ENCODE measurements around the gene IGFLR1. TPM values are rescaled to one million over a fixed set of nuclear protein-coding genes. Genes with fewer than 3 reads are reported as not detected.
A peak's percentile ranks its signal among the peaks of the same experiment; 100 is the strongest.

The IGFLR1 gene
- total and polyA plus RNA-seq, 9 of the 15 experiments (the other 6 are each of a cell fraction or from before 2014, with no cell fraction given), result 1.0 to 14.3 (median 4.6) TPM

DNA sequence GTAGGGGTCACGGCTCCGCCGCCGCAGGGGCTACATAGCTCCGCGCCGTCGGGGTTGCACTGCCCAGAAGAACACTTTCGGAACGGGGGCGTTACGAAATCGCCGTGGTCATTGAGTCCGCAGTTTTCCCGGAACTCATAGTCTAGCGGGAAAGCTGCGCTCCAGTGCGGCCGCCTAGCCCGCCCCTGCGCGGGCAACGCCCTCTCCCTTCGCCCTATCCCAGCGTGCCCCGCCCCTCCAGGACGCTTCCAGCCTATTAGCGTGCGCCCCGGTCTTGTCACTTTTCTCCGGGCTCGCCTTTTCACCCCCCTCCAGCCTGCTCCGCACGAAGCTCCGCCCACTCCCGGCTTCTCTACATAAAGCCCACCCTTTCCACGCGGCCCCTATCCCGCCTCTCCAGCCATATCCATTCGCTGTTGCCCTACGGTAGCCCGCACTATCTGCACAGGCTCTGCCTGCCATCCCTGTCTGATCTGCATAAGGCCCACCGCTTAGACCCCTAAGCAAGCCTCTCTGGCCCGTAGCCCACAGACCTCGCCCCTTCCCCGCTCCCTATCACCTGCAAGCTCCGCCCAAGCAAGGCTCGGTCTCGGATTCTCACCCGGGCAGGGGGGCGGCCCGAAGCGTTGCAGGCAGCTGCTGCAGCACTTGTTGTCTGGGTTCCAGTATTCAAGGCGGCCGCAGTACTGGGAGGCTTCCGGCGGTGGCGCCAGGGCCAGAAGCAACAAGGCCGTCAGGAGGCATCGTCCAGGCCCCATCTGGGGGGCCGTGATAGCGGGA lies 1.6 kb downstream of the IGFLR1 start:
- Histone ChIP-seq H3K9me3 (replicated peaks; ENCODE audit: control insufficient read depth, insufficient read depth, low read depth, low read length) (no peaks in the 10 kb centered on the region), H3K4me3 (peak overlapping the region; percentile 65), H3K36me3 (ENCODE audit: control insufficient read depth, insufficient read depth, low read length) (peaks cover 55% of the 10 kb centered on the region; the same call in 2 of the 3 replicates), H3K9me1 (ENCODE audit: control insufficient read depth, insufficient read depth, low read length) (no peaks in the 10 kb centered on the region), H3K27ac (ENCODE audit: extremely low read depth, low read depth, low read length) (peak overlapping the region; percentile 85), H3K4me1 (replicated peaks in 1 of 2; ENCODE audit: control insufficient read depth in 2 of 2, insufficient read depth in 2 of 2, low read length in 2 of 2) (peaks cover 24 to 53% of the 10 kb centered on the region in 2 experiments; a peak in 4 of 5 replicates), H3K4me2 (ENCODE audit: insufficient read depth, low read length) (peak overlapping the region; percentile 94), H3K27me3 (ENCODE audit: control insufficient read depth in 2 of 2, insufficient read depth in 2 of 2, low read length in 2 of 2) (no peaks in the 10 kb centered on the region), H2AFZ (ENCODE audit: low read depth, low read length) (peak overlapping the region; percentile 98), H4K20me1 (replicated peaks; ENCODE audit: control insufficient read depth, insufficient read depth, low read length) (no peaks in the 10 kb centered on the region), H3K9ac (ENCODE audit: insufficient read depth in 1 of 2, low read depth in 2 of 2, low read length in 2 of 2) (peak overlapping the region; percentile 63 to 92), H3K79me2 (ENCODE audit: control insufficient read depth, insufficient read depth, low read length) (peaks cover under 1% of the 10 kb centered on the region; the same call in 2 of the 3 replicates)
- peak; percentile 92 for FAIRE-seq
- no TSS peak for BruUV-seq (replicated peaks)
- under 1% methylated on average over 60 of the region's 63 CpGs for WGBS (ENCODE audit: insufficient coverage, low coverage, missing lambda C conversion rate)
- intact Hi-C loops (cut with micrococcal nuclease) (loop anchor here (10.0 kb wide), 1 partner anchor 96 kb away; the partner anchor contains the start of genes COX6B1 and ETV2), in situ Hi-C loops (cut with MboI) (no loop called here)
- ChIA-PET POLR2A (interaction anchor here (0.6 to 2.7 kb wide), 16 partner anchors 9 to 343 kb away, joined by 3 to 19 read pairs (median 3); partner anchors contain the start of genes PROSER3 and ZBTB32), CTCF (ENCODE audit: low intra/inter-chr PET ratio) (interaction anchor here (1.2 kb wide), 1 partner anchor 47 kb away, joined by 7 read pairs; no protein-coding TSS in a partner anchor)
- ATAC-seq, result peak; percentile 90
- DNase-seq (ENCODE audit: extremely low read depth in 1 of 4, low spot score in 3 of 4), result peak; percentile 92 to 99 (median 96)
- TF ChIP-seq ARNT (IDR thresholded peaks at IDR 0.05), result peak in 1 of 2 experiments; percentile 44; a peak in 1 of 4 replicates
- TF ChIP-seq, protein P1, sequence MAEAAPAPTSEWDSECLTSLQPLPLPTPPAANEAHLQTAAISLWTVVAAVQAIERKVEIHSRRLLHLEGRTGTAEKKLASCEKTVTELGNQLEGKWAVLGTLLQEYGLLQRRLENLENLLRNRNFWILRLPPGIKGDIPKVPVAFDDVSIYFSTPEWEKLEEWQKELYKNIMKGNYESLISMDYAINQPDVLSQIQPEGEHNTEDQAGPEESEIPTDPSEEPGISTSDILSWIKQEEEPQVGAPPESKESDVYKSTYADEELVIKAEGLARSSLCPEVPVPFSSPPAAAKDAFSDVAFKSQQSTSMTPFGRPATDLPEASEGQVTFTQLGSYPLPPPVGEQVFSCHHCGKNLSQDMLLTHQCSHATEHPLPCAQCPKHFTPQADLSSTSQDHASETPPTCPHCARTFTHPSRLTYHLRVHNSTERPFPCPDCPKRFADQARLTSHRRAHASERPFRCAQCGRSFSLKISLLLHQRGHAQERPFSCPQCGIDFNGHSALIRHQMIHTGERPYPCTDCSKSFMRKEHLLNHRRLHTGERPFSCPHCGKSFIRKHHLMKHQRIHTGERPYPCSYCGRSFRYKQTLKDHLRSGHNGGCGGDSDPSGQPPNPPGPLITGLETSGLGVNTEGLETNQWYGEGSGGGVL (CRISPR knock-in tag; IDR thresholded peaks at IDR 0.05), result no peak
- peak; percentile 68 for TF ChIP-seq L3MBTL2 (IDR thresholded peaks at IDR 0.05)
- peak; percentile 39 for TF ChIP-seq ELF1 (tag; IDR thresholded peaks at IDR 0.05)
- no peak for TF ChIP-seq ZNF75A (CRISPR knock-in tag; IDR thresholded peaks at IDR 0.05)
- no peak for TF ChIP-seq AFF1 (IDR thresholded peaks at IDR 0.05; ENCODE audit: low read depth in 1 of 2, partially characterized antibody in 2 of 2)
- no peak; the same call in 1 of the 2 replicates for TF ChIP-seq RB1 (IDR thresholded peaks at IDR 0.05; ENCODE audit: low read depth)
- TF ChIP-seq CEBPG (CRISPR knock-in tag; IDR thresholded peaks at IDR 0.05), result peak; percentile 39; the same call in 1 of the 2 replicates
- TF ChIP-seq CEBPG (tag; conservative IDR thresholded peaks at IDR 0.05 in 1 of 2, IDR thresholded peaks at IDR 0.05 in 1 of 2), result peak; percentile 87
- TF ChIP-seq ZNF143 (CRISPR knock-in tag; IDR thresholded peaks at IDR 0.05), result peak; percentile 49; the same call in 1 of the 2 replicates
- TF ChIP-seq RBM34 (IDR thresholded peaks at IDR 0.05; ENCODE audit: borderline replicate concordance, insufficient read depth, low read length), result no peak
- TF ChIP-seq MCM3 (IDR thresholded peaks at IDR 0.05), result no peak
- 0 out of 2 replicates have a peak, but pooled peaks have one; percentile 14 for TF ChIP-seq TOE1 (IDR thresholded peaks at IDR 0.05; ENCODE audit: borderline replicate concordance)
- no peak for TF ChIP-seq TOE1 (CRISPR knock-in tag; IDR thresholded peaks at IDR 0.05; ENCODE audit: borderline replicate concordance, low read depth)
- TF ChIP-seq FOXK1 (CRISPR knock-in tag; IDR thresholded peaks at IDR 0.05; ENCODE audit: borderline replicate concordance), result peak; percentile 93; the same call in 1 of the 2 replicates
- TF ChIP-seq ATF7 (IDR thresholded peaks at IDR 0.05), result peak; percentile 63
